RWPE2 (cell line): ENCODE measurements around the gene RBM8A.

ENCODE experiments used
- ATAC-seq: fragments of 200-7000 bp; cut with Tn5 transposase; 3 replicates; pipeline ENCODE4 v1.9.1; 2021; ENCODE audit warnings: low read depth
- DNase-seq: peaks from one replicate; pipeline ENCODE4 v3.0.0-alpha.2; 2020; ENCODE audit warnings: low spot score
- H3K27ac ChIP-seq: fragments of 450-650 bp; 2 replicates; pipeline ENCODE4 v1.5.1; 2017; ENCODE audit warnings: mild to moderate bottlenecking; ENCODE audit not compliant: poor library complexity, severe bottlenecking
- H3K27me3 ChIP-seq: fragments of 250-450 bp; sonication (Bioruptor Pico); 2 replicates; pipeline ENCODE4 v1.5.1; 2021; ENCODE audit warnings: mild to moderate bottlenecking, moderate library complexity; ENCODE audit not compliant: insufficient read depth, poor library complexity, severe bottlenecking
- H3K36me3 ChIP-seq: fragments of 250-450 bp; sonication (Bioruptor Pico); 2 replicates; pipeline ENCODE4 v1.5.1; 2020; ENCODE audit warnings: low read depth, mild to moderate bottlenecking, moderate library complexity
- H3K4me1 ChIP-seq: fragments of 250-450 bp; sonication (Bioruptor Pico); 2 replicates; pipeline ENCODE4 v1.5.1; 2021; ENCODE audit warnings: mild to moderate bottlenecking, moderate library complexity; ENCODE audit not compliant: insufficient read depth, poor library complexity, severe bottlenecking
- H3K4me3 ChIP-seq: fragments of 250-450 bp; sonication (Bioruptor Pico); 2 replicates; pipeline ENCODE4 v1.5.1; 2021; ENCODE audit warnings: mild to moderate bottlenecking, moderate library complexity; ENCODE audit not compliant: severe bottlenecking
- H3K9me3 ChIP-seq: fragments of 250-450 bp; sonication (Bioruptor Pico); 2 replicates; pipeline ENCODE4 v1.5.1; 2021; ENCODE audit warnings: mild to moderate bottlenecking, moderate library complexity; ENCODE audit not compliant: severe bottlenecking
- TF ChIP-seq, protein P1 (sequence below): fragments of 450-650 bp; IDR thresholded peaks from one replicate; pipeline ENCODE4 v1.5.1; 2017; ENCODE audit warnings: mild to moderate bottlenecking, moderate library complexity; ENCODE audit not compliant: poor library complexity, severe bottlenecking

Gene RBM8A

DNA sequence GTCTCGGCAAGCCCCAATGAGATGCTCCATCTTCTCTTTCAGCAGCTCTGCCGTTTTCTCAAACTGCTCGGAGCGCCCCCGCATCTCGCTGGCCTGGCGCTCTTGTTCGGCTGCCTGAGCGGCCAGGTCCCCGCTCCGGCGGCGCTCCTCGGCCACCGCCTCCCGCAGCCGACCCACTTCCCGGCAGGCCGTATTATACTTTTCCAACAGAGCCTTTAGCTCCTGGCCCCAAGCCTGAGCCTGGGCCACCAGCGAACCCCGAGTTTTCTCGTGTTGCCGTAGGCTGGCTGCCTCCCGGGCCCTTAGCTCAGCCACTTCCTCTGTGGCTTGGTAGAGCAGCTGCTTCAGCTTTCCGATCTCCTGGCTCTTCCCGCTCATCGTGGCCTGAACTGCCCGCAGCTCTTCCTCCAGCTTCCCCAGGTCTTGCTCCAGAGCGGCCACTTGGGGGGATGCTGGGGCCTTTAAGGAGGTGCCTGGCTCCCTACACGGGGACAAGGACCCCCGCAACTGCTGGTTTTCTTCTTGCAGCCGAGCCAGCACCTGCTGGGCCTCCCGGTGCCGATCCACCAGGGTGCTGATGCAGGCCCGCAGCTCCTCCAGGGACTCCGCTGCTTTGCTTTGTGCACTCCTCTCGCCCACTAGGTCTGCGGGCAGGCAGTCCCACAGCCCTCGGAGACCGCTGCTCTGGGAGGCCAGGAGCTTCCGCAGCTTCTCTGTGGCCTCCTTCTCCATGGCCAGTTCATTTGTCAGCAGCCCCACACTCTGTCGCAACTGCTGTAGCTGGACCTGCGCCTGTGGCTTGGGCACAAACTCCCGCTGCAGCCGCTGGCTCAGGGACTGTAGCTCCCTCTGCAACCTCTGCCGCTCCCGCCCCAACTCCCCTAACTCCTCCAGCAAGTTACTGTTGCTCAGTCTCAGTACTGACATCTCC is 55.0 kb downstream of the RBM8A start:
- no peaks in the 10 kb centered on the region for H3K27me3 ChIP-seq
- H3K36me3 ChIP-seq, result no peaks in the 10 kb centered on the region
- H3K9me3 ChIP-seq, result no peaks in the 10 kb centered on the region
- TF ChIP-seq, protein P1, sequence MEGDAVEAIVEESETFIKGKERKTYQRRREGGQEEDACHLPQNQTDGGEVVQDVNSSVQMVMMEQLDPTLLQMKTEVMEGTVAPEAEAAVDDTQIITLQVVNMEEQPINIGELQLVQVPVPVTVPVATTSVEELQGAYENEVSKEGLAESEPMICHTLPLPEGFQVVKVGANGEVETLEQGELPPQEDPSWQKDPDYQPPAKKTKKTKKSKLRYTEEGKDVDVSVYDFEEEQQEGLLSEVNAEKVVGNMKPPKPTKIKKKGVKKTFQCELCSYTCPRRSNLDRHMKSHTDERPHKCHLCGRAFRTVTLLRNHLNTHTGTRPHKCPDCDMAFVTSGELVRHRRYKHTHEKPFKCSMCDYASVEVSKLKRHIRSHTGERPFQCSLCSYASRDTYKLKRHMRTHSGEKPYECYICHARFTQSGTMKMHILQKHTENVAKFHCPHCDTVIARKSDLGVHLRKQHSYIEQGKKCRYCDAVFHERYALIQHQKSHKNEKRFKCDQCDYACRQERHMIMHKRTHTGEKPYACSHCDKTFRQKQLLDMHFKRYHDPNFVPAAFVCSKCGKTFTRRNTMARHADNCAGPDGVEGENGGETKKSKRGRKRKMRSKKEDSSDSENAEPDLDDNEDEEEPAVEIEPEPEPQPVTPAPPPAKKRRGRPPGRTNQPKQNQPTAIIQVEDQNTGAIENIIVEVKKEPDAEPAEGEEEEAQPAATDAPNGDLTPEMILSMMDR, result no peak
- H3K4me1 ChIP-seq, result no peaks in the 10 kb centered on the region
- ATAC-seq (peak; percentile 49; the same call in 2 of the 3 replicates), DNase-seq (no peak)
- H3K4me3 ChIP-seq, result no peak overlapping the region
- no peak overlapping the region for H3K27ac ChIP-seq
